Effector memory CD8-positive, alpha-beta T cell (primary cell): ENCODE results near the gene ATRAID.
A peak's percentile ranks its signal among the peaks of the same experiment; 100 is the strongest.

Source experiments
- ATAC-seq: fragments of 150-1000 bp; cut with Tn5 transposase; replicated peaks from 2 replicates; pipeline ENCODE4 v1.10.0; 2021; ENCODE audit warnings: mild to moderate bottlenecking, moderate library complexity
- DNase-seq, 3 experiments: peaks; one replicate each; pipeline ENCODE4 v3.0.0; 2021
- H3K27ac Mint-ChIP-seq, 2 donors: one replicate each; pipeline ENCODE4 v1.8.0; 2022; ENCODE audit warnings: mild to moderate bottlenecking in 2 of 2, mixed read lengths in 2 of 2, moderate library complexity in 2 of 2
- H3K27me3 Mint-ChIP-seq, 2 donors: one replicate each; pipeline ENCODE4 v1.8.0; 2022; ENCODE audit warnings: mixed read lengths in 2 of 2
- H3K36me3 Mint-ChIP-seq: one replicate; pipeline ENCODE4 v1.8.0; 2022; ENCODE audit warnings: mild to moderate bottlenecking, moderate library complexity, mixed read lengths; ENCODE audit not compliant: insufficient read depth
- H3K4me1 Mint-ChIP-seq, 2 donors: one replicate each; pipeline ENCODE4 v1.8.0; 2022; ENCODE audit warnings: low read depth in 2 of 2, mixed read lengths in 2 of 2
- H3K4me3 Mint-ChIP-seq, 2 donors: one replicate each; pipeline ENCODE4 v1.8.0; 2022; ENCODE audit warnings: mild to moderate bottlenecking in 2 of 2, mixed read lengths in 2 of 2, moderate library complexity in 2 of 2
- H3K9me3 Mint-ChIP-seq, 2 donors: one replicate each; pipeline ENCODE4 v1.8.0; 2022; ENCODE audit warnings: mixed read lengths in 2 of 2

ATRAID gene

DNA sequence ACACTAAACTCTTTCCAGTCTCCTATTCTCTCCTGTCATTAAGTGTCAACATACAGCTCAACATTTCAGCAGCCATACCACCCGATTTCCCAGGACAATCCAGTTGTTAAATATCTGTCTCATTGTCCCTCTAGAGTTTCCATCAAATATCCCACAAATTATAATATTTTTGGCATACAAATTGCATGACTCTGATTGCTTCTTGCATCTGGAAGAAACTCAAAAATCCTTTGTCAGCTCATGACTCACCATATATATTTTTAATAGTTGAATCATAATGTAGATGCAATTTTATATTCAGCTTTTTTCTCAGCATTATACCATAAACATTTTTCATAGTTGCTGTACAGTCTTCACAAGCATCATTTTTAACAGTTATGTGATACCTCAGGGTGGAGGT is 43.8 kb downstream of the ATRAID start:
- ATAC-seq (no peak), DNase-seq (no peak)
- Mint-ChIP-seq H3K4me1 (peaks cover 0 to under 1% of the 10 kb centered on the region in 2 donors), H3K36me3 (peaks cover 3% of the 10 kb centered on the region), H3K4me3 (no peak overlapping the region), H3K27me3 (peaks cover 79 to 84% of the 10 kb centered on the region in 2 donors), H3K27ac (no peak overlapping the region), H3K9me3 (no peaks in the 10 kb centered on the region)

DNA sequence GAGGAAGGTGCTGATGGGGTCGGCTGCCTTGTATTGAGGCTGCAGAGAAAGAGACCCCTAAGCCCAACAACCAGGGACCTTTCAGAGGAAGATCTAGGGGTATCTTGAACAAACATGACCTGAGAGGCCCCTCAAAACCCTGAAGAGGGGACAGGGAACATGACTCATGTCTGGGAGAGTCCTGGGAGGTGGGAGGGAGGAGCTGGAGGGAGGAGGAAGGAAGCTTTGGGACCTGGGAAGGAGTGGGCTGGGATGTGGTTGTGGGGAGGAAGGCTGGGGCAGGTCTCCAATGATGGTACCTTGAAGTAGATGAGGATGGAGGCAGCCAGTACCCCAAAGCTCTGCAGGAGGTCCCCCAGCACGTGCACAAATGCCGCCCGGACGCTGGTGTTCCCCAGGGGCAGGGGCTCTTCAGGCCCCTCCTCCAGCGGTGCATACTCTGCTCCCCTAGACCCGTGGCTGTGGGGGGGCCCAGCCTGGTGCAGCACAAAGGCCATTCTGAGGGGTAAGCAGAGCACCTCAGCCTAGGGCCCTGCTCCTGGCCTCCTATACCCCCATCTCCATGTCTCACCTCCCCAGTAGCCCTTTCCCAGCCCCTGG is 45.1 kb downstream of the ATRAID start:
- Mint-ChIP-seq H3K27ac (no peak overlapping the region), H3K4me3 (no peak overlapping the region), H3K27me3 (peaks cover 78 to 84% of the 10 kb centered on the region in 2 donors), H3K9me3 (no peaks in the 10 kb centered on the region), H3K4me1 (peaks cover 9 to 12% of the 10 kb centered on the region in 2 donors), H3K36me3 (peaks cover 6% of the 10 kb centered on the region)
- DNase-seq = no peak
- no peak for ATAC-seq

DNA sequence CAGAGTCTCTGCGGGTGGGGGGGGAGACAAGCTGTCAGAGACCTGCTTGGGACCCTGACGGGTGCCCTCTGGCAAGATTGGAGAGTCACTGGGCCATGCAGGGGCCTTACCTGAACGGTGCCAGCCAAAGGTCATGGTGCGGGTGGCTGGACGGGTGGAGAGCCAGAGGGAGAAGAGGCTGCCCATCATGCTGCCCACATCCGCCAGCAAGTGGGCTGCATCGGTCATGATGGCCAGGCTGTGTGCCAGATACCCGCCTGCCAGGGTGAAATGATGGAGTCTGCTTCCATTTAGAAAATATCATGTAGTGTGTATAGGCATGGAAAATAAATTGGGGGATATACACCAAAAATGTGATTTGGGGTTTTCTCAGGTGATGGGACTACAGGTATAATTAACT is 46.2 kb downstream of the ATRAID start:
- no peak for ATAC-seq
- H3K27me3 Mint-ChIP-seq = peaks cover 78 to 88% of the 10 kb centered on the region in 2 donors
- H3K9me3 Mint-ChIP-seq = no peaks in the 10 kb centered on the region
- no peak overlapping the region for H3K27ac Mint-ChIP-seq
- no peak overlapping the region for H3K4me3 Mint-ChIP-seq
- no peak for DNase-seq
- H3K4me1 Mint-ChIP-seq = peaks cover 10 to 13% of the 10 kb centered on the region in 2 donors
- peaks cover 6% of the 10 kb centered on the region for H3K36me3 Mint-ChIP-seq

DNA sequence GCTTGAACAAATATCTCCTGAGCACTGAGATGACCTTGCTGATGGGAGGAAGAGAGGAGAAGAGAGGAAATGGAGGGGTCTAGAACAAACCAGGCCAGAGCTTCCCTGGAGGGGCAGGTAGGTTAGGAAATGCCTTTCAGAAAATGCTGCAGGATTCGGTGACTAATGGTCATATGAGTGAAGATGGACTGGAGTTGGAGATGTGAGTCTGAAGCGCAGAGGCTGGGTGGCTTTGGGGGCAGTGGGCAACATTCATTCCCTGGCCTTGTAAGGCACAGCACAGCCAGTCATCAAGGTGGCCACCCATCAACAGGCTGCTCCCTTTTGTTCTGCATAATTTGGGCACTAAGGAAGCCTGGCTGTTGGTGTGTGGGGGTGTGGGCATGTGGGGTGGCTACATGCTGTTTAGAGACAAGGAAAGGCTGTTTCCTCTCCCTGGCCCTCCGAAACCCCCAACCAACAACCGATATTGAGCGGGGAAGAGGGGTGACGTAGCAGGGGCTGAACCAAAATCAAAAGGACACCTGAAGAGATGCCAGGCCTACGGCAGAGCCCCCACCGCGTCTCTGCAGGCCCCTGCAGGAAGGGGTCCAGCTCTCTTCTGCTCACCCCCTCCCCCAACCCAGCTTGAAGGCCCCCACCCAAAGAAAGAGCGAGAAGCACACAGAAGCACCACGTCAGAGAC is 49.5 kb downstream of the ATRAID start:
- no peak overlapping the region for H3K27ac Mint-ChIP-seq

DNA sequence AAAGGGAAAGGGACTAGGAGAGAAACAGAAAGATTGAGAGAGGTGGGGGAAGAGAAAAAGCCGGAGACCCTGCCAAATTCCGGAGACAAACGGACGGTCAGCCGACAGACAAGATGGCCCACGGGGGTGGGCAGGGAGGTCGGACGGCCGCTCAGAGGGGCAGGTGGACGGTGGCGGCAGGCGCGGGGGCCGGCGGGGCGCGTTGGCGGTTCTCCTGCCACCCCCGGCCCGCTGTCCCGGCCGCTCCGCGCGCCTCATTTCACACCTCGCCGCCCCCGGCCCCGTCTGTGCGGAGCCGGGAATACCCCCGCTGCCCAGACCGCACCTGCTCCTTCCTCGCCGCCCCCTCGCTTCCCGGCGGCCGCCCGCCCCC is 50.1 kb downstream of the ATRAID start:
- Mint-ChIP-seq H3K4me1 (peaks cover 22 to 27% of the 10 kb centered on the region in 2 donors), H3K36me3 (peaks cover 6% of the 10 kb centered on the region), H3K27me3 (peaks cover 68 to 72% of the 10 kb centered on the region in 2 donors), H3K4me3 (peak overlapping the region; percentile 73 to 84), H3K27ac (no peak overlapping the region), H3K9me3 (no peaks in the 10 kb centered on the region)
- no peak for ATAC-seq
- no peak for DNase-seq

More for the DNA sequence above, 49.5 kb downstream of the ATRAID start:
- ATAC-seq (no peak), DNase-seq (no peak)
- peaks cover 6% of the 10 kb centered on the region for H3K36me3 Mint-ChIP-seq
- H3K27me3 Mint-ChIP-seq = peaks cover 73 to 77% of the 10 kb centered on the region in 2 donors
- peaks cover 22 to 27% of the 10 kb centered on the region in 2 donors for H3K4me1 Mint-ChIP-seq
- peak overlapping the region; percentile 73 to 84 for H3K4me3 Mint-ChIP-seq
- no peaks in the 10 kb centered on the region for H3K9me3 Mint-ChIP-seq

DNA sequence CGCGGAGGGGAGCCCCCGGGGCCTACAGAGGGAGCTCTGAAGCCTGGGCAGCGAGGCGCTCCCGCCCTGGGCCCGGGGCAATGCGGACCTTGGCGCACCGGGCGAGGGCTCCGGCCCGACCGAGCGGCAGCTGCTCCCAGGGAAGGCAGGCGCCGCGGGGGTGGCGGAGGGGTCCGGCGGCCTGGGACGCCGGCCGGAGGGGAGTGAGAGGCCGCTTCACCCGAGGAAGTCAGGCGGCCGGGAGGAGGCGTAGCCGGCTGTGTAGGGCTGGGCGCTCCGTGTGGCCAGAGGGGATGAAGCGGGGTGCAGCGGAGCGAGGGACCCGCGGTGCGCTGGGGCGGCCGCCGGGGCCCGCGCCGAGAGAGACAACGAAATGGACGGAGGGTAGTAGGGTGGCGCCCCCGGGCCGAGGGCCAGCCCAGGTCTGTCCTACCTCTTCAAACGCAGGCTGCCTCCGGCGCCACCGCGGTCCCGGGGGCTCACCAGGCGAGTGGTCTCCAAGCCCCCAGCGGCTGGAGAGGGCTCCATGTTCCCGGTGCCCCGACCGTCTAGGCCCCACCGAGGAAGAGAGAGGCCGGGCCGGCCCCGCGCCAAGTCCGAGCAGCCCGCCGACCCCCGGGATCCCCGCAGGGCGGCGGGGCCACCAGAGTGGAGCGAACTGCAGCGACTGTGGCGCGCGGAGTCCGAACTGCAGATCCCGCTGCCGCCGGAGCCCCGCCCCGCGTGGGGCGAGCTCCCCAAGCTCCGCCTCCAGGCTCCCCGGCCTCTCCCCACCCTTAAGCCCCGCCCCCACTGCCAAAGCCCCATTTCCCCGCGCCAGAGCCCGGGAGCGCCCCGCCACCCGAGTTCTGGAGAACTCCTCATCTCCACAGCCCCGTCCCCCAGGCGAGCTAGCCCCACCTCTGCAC is 50.8 kb downstream of the ATRAID start, which contains the start of gene SLC30A3:
SLC30A3 (minus strand) TSS at position 669 of the 908 bp plus-strand sequence; CDS start at position 528, 141 bp downstream.
- Mint-ChIP-seq H3K27me3 (peaks cover 61 to 65% of the 10 kb centered on the region in 2 donors), H3K4me3 (peak within 1 kb of the TSS; percentile 86 to 97), H3K36me3 (peaks cover 5% of the 10 kb centered on the region), H3K4me1 (peaks cover 22 to 27% of the 10 kb centered on the region in 2 donors), H3K27ac (peak within 1 kb of the TSS; percentile 25 to 78), H3K9me3 (no peaks in the 10 kb centered on the region)
- DNase-seq (peak; percentile 20 to 39 (median 33)), ATAC-seq (peak; percentile 53)

DNA sequence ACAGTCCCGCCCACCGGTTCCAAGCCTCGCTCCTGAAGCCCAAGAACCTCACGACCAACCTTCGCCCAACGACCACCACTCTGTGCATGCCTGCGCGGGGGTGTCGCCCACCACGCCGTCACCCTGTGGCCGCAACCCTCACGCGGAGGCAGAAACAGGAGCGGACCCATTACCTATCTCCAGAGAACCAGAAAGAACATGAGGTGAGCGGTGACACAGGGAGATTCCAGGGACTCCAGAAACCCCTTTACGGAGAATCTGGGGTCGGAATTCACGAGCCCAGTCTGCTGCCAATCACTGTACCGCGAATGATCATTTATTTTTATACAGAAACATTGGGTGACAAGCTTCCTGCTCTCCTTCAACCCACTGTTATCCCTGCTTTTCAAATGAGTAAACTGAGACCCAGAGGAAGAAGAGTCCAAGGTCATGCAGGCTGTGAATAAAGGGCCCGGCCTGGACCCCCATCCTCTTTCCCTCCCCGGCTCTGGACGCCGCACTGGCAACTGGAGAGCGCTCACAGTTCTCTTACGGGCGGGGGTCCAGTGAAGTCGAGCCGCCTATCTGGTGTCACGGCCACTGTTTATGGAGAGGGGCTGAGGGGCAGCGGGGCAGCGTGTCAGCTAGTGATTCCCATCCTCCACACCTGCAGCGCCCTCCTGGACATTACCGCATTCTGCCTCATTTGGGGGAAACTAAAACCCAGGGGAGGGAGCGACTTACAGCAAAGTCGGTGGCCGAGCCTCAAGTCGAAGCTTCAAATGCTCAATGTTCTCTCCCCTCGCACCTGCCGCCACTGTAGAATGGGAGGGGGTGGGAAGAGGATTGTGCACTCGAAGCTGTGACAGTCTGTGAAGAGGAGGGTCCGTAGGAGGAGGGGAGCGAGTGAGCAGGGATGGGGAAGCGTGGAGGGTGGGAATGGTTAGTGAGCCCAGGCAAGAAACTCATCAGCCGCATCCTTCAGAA is 51.7 kb downstream of the ATRAID start:
- Mint-ChIP-seq H3K4me3 (peak overlapping the region; percentile 86 to 97), H3K9me3 (no peaks in the 10 kb centered on the region), H3K27ac (peak overlapping the region; percentile 25 to 78), H3K27me3 (peaks cover 51 to 55% of the 10 kb centered on the region in 2 donors), H3K36me3 (peaks cover 3% of the 10 kb centered on the region), H3K4me1 (peaks cover 22 to 27% of the 10 kb centered on the region in 2 donors)
- DNase-seq = no peak
- no peak for ATAC-seq

DNA sequence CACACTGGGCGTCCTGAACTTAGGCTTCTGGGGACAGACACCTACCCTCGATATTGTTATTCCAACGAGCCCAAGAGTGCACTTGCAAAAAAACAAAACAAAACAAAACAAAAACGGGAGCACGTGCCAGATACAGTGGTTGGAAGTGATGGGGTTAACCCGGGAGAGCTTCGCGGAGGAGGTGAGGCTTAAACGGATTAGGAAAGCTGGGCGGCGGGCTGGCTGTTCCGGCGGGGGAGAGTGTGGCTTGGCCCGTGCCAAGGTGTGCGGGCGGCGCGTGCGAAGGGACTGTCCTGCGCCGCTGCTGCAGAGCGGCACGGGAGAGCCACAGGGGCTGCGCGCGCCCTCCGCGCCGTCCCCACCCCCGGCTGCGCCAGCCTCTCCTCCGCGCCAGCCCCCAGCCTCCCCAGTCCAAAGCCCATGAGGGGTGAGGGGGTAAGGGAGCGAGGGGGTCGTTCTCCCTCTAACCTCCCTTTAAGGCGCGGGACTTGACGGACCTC is 52.5 kb downstream of the ATRAID start:
- DNase-seq = no peak
- peaks cover 3% of the 10 kb centered on the region for H3K36me3 Mint-ChIP-seq
- peak overlapping the region; percentile 86 to 97 for H3K4me3 Mint-ChIP-seq
- peaks cover 22 to 27% of the 10 kb centered on the region in 2 donors for H3K4me1 Mint-ChIP-seq
- no peaks in the 10 kb centered on the region for H3K9me3 Mint-ChIP-seq
- ATAC-seq = peak; percentile 70
- no peak overlapping the region for H3K27ac Mint-ChIP-seq
- H3K27me3 Mint-ChIP-seq = peaks cover 45 to 48% of the 10 kb centered on the region in 2 donors

DNA sequence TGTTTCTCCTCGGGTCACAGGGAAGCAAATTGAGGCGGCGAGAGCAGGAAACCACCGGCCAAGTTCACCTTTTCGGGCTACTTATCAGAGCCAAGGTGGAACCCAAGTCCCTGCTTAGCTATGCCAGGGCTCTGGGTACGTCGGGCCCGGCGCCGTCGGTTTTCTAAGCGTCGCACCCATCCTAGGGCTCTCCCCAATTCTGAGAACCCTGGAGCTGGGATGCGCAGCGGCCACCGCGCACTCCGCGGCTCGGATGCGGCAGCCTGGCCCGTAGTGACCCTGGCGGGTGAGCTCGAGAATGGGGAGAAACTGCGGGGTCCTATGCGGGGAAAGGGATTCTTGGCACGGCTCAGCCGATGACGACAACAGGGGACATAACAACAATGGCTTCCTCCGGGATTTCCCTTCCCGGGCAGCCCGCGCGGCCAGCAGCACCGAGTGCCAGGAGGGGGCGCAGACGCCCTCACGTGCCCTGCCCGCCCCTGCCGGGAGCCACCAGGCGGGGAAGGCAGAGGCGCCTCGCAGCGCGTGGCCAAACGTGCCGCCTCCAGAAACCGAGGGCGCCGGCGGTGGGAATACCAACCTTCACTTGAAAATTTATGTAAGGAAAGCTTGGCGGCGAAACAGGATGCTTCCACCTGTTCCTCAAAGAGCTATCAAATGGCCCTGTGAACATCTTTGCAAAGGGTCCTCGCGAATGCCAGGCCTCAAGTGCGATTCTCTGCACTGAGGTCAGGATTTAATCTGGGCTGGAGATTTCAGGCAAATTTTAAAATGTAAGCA is 53.1 kb downstream of the ATRAID start:
- H3K9me3 Mint-ChIP-seq = no peaks in the 10 kb centered on the region
- peaks cover 41 to 45% of the 10 kb centered on the region in 2 donors for H3K27me3 Mint-ChIP-seq
- H3K4me1 Mint-ChIP-seq = peaks cover 22 to 27% of the 10 kb centered on the region in 2 donors
- H3K27ac Mint-ChIP-seq = no peak overlapping the region
- H3K4me3 Mint-ChIP-seq = peak overlapping the region; percentile 86 to 97
- peak; percentile 43 to 53 (median 46) for DNase-seq
- H3K36me3 Mint-ChIP-seq = peaks cover 3% of the 10 kb centered on the region
- ATAC-seq = peak; percentile 74

DNA sequence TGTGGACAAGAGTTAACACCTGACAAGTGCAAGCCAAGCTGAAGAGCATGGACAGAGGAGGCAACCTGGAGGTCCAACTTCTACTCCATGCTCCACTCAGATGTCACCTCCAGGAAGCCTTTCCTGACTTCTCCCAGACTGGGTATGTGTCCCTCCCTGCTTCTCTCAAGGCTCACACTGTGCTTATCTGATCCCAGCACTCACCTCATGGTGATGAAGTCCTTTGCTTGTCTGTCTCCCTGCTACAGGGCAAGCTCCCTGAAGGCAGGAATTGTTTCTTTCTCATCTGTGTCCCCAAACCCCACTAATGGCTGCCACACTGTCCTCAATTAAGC is 53.7 kb downstream of the ATRAID start:
- Mint-ChIP-seq H3K4me3 (peak overlapping the region in 1 of 2 donors; percentile 47), H3K27ac (no peak overlapping the region), H3K9me3 (no peaks in the 10 kb centered on the region), H3K36me3 (peaks cover 3% of the 10 kb centered on the region), H3K27me3 (peaks cover 36 to 43% of the 10 kb centered on the region in 2 donors), H3K4me1 (peaks cover 22 to 27% of the 10 kb centered on the region in 2 donors)
- DNase-seq = no peak
- ATAC-seq = no peak
